ENCODE data around the gene PCDH9.

PCDH9 gene

DNA sequence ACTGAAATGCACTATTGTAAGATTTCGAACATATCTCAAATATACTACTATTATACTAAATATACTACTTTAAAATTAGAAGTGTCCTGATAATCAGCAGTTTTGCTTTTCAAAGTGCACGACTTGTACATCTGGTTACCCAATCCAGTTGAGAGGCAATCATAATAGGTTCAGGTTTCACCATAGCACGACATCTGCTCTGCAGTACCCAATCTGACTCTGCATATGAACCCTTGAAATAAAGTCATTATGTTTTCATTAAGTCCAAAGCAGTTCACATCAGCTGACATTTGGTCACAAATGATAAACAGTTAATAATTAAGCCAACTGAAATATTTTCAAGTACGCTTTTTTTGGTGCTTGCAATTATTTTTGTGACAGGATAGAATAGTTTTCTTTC, 90.6 kb downstream of the PCDH9 start:
- Histone ChIP-seq H3K4me3 (replicated peaks; ENCODE audit: insufficient read depth, low read length) (no peak overlapping the region), H3K27ac (replicated peaks) (no peak overlapping the region), H3K27me3 (ENCODE audit: insufficient read depth, poor library complexity, severe bottlenecking) (no peaks in the 10 kb centered on the region)
- TF ChIP-seq, protein P1, sequence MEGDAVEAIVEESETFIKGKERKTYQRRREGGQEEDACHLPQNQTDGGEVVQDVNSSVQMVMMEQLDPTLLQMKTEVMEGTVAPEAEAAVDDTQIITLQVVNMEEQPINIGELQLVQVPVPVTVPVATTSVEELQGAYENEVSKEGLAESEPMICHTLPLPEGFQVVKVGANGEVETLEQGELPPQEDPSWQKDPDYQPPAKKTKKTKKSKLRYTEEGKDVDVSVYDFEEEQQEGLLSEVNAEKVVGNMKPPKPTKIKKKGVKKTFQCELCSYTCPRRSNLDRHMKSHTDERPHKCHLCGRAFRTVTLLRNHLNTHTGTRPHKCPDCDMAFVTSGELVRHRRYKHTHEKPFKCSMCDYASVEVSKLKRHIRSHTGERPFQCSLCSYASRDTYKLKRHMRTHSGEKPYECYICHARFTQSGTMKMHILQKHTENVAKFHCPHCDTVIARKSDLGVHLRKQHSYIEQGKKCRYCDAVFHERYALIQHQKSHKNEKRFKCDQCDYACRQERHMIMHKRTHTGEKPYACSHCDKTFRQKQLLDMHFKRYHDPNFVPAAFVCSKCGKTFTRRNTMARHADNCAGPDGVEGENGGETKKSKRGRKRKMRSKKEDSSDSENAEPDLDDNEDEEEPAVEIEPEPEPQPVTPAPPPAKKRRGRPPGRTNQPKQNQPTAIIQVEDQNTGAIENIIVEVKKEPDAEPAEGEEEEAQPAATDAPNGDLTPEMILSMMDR (IDR thresholded peaks at IDR 0.05; ENCODE audit: insufficient read depth, low read length) = no peak
- no peak for TF ChIP-seq POLR2AphosphoS5 (IDR thresholded peaks at IDR 0.05; ENCODE audit: low read depth)
- TF ChIP-seq, protein P2, sequence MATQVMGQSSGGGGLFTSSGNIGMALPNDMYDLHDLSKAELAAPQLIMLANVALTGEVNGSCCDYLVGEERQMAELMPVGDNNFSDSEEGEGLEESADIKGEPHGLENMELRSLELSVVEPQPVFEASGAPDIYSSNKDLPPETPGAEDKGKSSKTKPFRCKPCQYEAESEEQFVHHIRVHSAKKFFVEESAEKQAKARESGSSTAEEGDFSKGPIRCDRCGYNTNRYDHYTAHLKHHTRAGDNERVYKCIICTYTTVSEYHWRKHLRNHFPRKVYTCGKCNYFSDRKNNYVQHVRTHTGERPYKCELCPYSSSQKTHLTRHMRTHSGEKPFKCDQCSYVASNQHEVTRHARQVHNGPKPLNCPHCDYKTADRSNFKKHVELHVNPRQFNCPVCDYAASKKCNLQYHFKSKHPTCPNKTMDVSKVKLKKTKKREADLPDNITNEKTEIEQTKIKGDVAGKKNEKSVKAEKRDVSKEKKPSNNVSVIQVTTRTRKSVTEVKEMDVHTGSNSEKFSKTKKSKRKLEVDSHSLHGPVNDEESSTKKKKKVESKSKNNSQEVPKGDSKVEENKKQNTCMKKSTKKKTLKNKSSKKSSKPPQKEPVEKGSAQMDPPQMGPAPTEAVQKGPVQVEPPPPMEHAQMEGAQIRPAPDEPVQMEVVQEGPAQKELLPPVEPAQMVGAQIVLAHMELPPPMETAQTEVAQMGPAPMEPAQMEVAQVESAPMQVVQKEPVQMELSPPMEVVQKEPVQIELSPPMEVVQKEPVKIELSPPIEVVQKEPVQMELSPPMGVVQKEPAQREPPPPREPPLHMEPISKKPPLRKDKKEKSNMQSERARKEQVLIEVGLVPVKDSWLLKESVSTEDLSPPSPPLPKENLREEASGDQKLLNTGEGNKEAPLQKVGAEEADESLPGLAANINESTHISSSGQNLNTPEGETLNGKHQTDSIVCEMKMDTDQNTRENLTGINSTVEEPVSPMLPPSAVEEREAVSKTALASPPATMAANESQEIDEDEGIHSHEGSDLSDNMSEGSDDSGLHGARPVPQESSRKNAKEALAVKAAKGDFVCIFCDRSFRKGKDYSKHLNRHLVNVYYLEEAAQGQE (IDR thresholded peaks at IDR 0.05; ENCODE audit: insufficient replicate concordance, low read depth) = no peak
- no peak for TF ChIP-seq GABPA (IDR thresholded peaks at IDR 0.05; ENCODE audit: low read depth)
- TF ChIP-seq SPI1 (IDR thresholded peaks at IDR 0.05; ENCODE audit: borderline replicate concordance, low read depth) = no peak
- DNase-seq (ENCODE audit: low read depth in 1 of 2, low spot score in 1 of 2) = no peak

DNA sequence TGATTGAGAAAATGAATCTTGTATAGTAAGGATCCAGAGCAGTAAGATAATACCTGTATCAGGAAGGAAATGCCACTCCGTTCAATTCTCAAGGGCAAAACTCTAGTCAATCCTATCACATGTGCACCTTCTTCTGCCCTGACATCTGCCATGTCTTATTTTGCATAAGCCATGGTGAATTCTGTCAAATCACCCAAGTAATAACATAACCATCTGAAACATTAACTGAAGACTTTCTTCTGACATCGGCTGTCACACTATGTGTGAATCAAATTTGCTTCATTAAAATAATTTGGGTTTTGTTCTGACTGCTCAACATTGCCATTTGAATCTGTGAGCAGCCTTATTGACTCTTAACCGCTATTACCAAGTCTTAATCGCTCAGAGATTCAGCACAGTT, 91.2 kb downstream of the PCDH9 start:
- Histone ChIP-seq H3K27ac (replicated peaks) (no peak overlapping the region), H3K27me3 (ENCODE audit: insufficient read depth, poor library complexity, severe bottlenecking) (no peaks in the 10 kb centered on the region), H3K4me3 (replicated peaks; ENCODE audit: insufficient read depth, low read length) (no peak overlapping the region)
- no peak for DNase-seq (ENCODE audit: low read depth in 1 of 2, low spot score in 1 of 2)
- TF ChIP-seq, protein P2 (IDR thresholded peaks at IDR 0.05; ENCODE audit: insufficient replicate concordance, low read depth) = no peak
- TF ChIP-seq GABPA (IDR thresholded peaks at IDR 0.05; ENCODE audit: low read depth) (no peak), POLR2AphosphoS5 (IDR thresholded peaks at IDR 0.05; ENCODE audit: low read depth) (no peak), SPI1 (IDR thresholded peaks at IDR 0.05; ENCODE audit: borderline replicate concordance, low read depth) (no peak)
- TF ChIP-seq, protein P1 (IDR thresholded peaks at IDR 0.05; ENCODE audit: insufficient read depth, low read length) = no peak

DNA sequence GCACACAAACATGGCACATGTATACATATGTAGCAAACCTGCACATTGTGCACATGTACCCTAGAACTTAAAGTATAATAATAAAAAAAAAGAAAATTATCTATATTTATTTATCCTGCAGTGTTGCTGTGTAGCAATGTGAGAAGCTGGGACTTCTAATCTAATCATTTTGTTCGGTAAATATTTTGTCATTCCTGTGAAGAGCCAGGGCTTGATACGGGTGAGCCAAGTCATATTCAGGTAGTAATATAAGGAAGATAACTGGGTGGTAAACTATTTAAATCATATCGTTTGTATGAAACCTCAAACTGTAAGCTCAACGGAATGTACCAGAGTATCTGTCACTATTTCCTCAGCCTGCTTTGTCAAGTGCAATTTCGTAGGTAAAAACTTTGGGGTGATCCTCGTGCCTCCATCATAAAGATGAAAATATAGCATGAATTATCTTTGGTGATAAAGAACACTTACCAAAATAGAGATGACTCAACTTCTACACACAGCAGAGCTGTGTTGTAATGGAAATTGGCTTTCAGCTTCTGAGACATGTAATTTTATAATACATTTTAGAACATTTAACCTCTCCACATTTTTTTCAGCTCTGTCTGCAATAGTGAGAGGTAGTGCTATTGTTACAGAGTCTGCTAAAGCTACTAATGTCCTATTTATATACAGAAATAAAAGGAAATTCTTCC, 92.9 kb downstream of the PCDH9 start:
- no peak for DNase-seq (ENCODE audit: low read depth in 1 of 2, low spot score in 1 of 2)
- TF ChIP-seq, protein P1 (IDR thresholded peaks at IDR 0.05; ENCODE audit: insufficient read depth, low read length) = no peak
- no peak for TF ChIP-seq GABPA (IDR thresholded peaks at IDR 0.05; ENCODE audit: low read depth)
- no peak for TF ChIP-seq SPI1 (IDR thresholded peaks at IDR 0.05; ENCODE audit: borderline replicate concordance, low read depth)
- TF ChIP-seq, protein P2 (IDR thresholded peaks at IDR 0.05; ENCODE audit: insufficient replicate concordance, low read depth) = no peak
- no peak for TF ChIP-seq POLR2AphosphoS5 (IDR thresholded peaks at IDR 0.05; ENCODE audit: low read depth)
- no peak overlapping the region for H3K4me3 ChIP-seq (replicated peaks; ENCODE audit: insufficient read depth, low read length)
- H3K27ac ChIP-seq (replicated peaks) = no peak overlapping the region
- H3K27me3 ChIP-seq (ENCODE audit: insufficient read depth, poor library complexity, severe bottlenecking) = no peaks in the 10 kb centered on the region
